Thyroid gland (tissue), 4 donors: ENCODE data around the gene CYP3A7.

Source experiments
- POLR2A ChIP-seq, 2 donors: fragments of 450-650 bp; IDR thresholded peaks; one replicate each; pipeline ENCODE4 v1.6.1; 2017; ENCODE audit warnings: antibody characterized with exemption in 2 of 2, mild to moderate bottlenecking in 2 of 2, moderate library complexity in 1 of 2
- TF ChIP-seq, protein P1 (sequence below), 6 experiments: fragments of 200-600 bp in 3 of 6; fragments of 450-650 bp in 3 of 6; sonication (generic) in 3 of 6; IDR thresholded peaks; one replicate each; pipeline ENCODE4 v1.5.1; 2016 to 2019; ENCODE audit warnings: antibody characterized with exemption in 6 of 6, mild to moderate bottlenecking in 2 of 6, inconsistent platforms in 1 of 6, moderate library complexity in 1 of 6

DNA sequence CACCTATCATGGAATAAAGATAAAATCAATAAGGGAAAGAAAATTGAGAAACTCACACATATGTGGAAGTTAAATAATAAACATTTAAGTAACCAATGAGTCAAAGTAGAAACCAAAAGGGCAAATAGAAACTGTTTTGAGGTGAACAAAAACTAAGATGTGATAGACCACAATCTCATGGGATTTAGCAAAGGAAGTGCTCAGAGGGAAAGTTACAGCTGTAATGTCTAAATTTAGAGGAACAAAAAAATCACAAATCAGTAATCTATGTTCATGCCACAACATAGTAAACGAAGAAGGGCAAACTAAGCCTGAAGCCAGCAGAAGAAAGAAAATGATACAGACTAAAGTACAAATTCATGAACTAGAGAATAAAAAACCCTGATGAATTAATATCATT is 32.7 kb upstream of the CYP3A7 start:
- TF ChIP-seq, protein P1, sequence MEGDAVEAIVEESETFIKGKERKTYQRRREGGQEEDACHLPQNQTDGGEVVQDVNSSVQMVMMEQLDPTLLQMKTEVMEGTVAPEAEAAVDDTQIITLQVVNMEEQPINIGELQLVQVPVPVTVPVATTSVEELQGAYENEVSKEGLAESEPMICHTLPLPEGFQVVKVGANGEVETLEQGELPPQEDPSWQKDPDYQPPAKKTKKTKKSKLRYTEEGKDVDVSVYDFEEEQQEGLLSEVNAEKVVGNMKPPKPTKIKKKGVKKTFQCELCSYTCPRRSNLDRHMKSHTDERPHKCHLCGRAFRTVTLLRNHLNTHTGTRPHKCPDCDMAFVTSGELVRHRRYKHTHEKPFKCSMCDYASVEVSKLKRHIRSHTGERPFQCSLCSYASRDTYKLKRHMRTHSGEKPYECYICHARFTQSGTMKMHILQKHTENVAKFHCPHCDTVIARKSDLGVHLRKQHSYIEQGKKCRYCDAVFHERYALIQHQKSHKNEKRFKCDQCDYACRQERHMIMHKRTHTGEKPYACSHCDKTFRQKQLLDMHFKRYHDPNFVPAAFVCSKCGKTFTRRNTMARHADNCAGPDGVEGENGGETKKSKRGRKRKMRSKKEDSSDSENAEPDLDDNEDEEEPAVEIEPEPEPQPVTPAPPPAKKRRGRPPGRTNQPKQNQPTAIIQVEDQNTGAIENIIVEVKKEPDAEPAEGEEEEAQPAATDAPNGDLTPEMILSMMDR (IDR thresholded peaks at IDR 0.05) = no peak
- TF ChIP-seq POLR2A (IDR thresholded peaks at IDR 0.05) = no peak
